LNCaP clone FGC (cell line): Measurements from ENCODE around the gene VASH1.

Experiments
- DNase-seq: peaks from one replicate; pipeline ENCODE4 v3.0.0-alpha.2; 2011; ENCODE audit warnings: low read depth
- H3K4me3 ChIP-seq: 2 replicates; pipeline ENCODE4 v1.5.1; 2011; ENCODE audit warnings: mild to moderate bottlenecking, low read depth, low read length, control low read depth
- CTCF ChIP-seq: IDR thresholded peaks from 2 replicates; pipeline ENCODE4 v1.5.1; 2012; ENCODE audit warnings: mild to moderate bottlenecking; ENCODE audit not compliant: control insufficient read depth, insufficient read depth; ENCODE audit errors: extremely low read depth

The VASH1 gene

GRCh38 chr14:76814726-76815645, 53.7 kb downstream of the VASH1 start:
- DNase-seq: no peak
- TF ChIP-seq CTCF: no peak
- H3K4me3 ChIP-seq: no peak overlapping the region

GRCh38 chr14:76820700-76821099, 59.4 kb downstream of the VASH1 start:
- DNase-seq: no peak
- no peak overlapping the region for H3K4me3 ChIP-seq
- TF ChIP-seq CTCF: no peak

GRCh38 chr14:76826122-76826521, 64.9 kb downstream of the VASH1 start, which contains the start of gene LRRC74A:
Gene LRRC74A, plus strand, starts transcription at chr14:76826408. Its CDS starts 290 bp downstream, at chr14:76826698.
- no peak for TF ChIP-seq CTCF
- H3K4me3 ChIP-seq: no peak within 1 kb of the TSS
- DNase-seq: no peak

GRCh38 chr14:76827696-76828296, 66.5 kb downstream of the VASH1 start:
- H3K4me3 ChIP-seq: no peak overlapping the region
- no peak for TF ChIP-seq CTCF
- DNase-seq: no peak

GRCh38 chr14:76828339-76829012, 67.2 kb downstream of the VASH1 start:
- TF ChIP-seq CTCF: no peak
- no peak for DNase-seq
- no peak overlapping the region for H3K4me3 ChIP-seq

- TF ChIP-seq CTCF: no peak
- H3K4me3 ChIP-seq: no peak overlapping the region
- DNase-seq: no peak
Measured at GRCh38 chr14:76829013-76829365, 67.7 kb downstream of the VASH1 start.
